HCT116 (cell line): ENCODE data around the gene FCMR. TPM values are rescaled to one million over a fixed set of nuclear protein-coding genes. Genes with fewer than 3 reads are reported as not detected.

Experiments
- ATAC-seq: fragments of 200-7000 bp; cut with Tn5 transposase; 2 replicates; pipeline ENCODE4 v1.9.1; 2020; ENCODE audit warnings: mild to moderate bottlenecking, moderate library complexity
- BruUV-seq: library from RNA; stranded (reverse); fragments of 400-500 nt; replicated peaks from 2 replicates; lab custom pipeline; 2021; lab: Mats Ljungman, UMichigan
- CTCF ChIA-PET: fragments of 300-600 bp; sonication (Branson Sonifier 250); formaldehyde crosslinking; loops from one replicate; lab custom pipeline; 2021; ENCODE audit warnings: antibody characterized with exemption; lab: Charles Lee
- POLR2A ChIA-PET: fragments of 300-600, 350-600 bp; sonication (Branson Sonifier 250); formaldehyde crosslinking; loops from one replicate; lab custom pipeline; 2021; ENCODE audit warnings: antibody characterized with exemption; lab: Charles Lee
- RAD21 ChIA-PET, 2 experiments: fragments of 300-600 bp; sonication (Branson Sonifier 250); formaldehyde crosslinking; loops; one replicate each; lab custom pipeline; 2023; ENCODE audit warnings: low total read pairs in 2 of 2; ENCODE audit not compliant: uncharacterized antibody in 2 of 2, unreplicated experiment in 2 of 2, low non-redundant PET in 1 of 2; lab: Charles Lee
- DNase-seq: peaks from one replicate; pipeline ENCODE4 v3.0.0-alpha.2; 2010; ENCODE audit warnings: low read depth, low spot score
- H2AFZ ChIP-seq: fragments of 200-600 bp; shearing (Covaris generic), sonication (generic); 2 replicates; pipeline ENCODE4 v1.6.1; 2017; ENCODE audit warnings: low read depth, mixed run types, mixed read lengths, antibody characterized with exemption, low read length; ENCODE audit not compliant: poor library complexity, severe bottlenecking
- H3K27ac ChIP-seq: 2 replicates; pipeline ENCODE4 v1.5.1; 2012; ENCODE audit warnings: low read depth, low read length
- H3K27me3 ChIP-seq: fragments of 200-600 bp; sonication (generic); 2 replicates; pipeline ENCODE4 v1.6.1; 2016; ENCODE audit warnings: mixed run types, low read length, mixed read lengths; ENCODE audit not compliant: insufficient read depth
- H3K36me3 ChIP-seq, 2 experiments: fragments of 200-500 bp in 1 of 2; fragments of 200-600 bp in 1 of 2; sonication (Bioruptor generic) in 1 of 2; sonication (generic) in 1 of 2; 2 replicates each; pipeline versions ENCODE4 v1.5.1 to v1.6.1; 2014 to 2016; ENCODE audit warnings: low read length in 2 of 2, inconsistent platforms in 1 of 2, mixed read lengths in 1 of 2, mixed run types in 1 of 2; ENCODE audit not compliant: insufficient read depth in 2 of 2, control insufficient read depth in 1 of 2
- H3K4me1 ChIP-seq, 2 experiments: fragments of 200-600 bp in 1 of 2; sonication (generic) in 1 of 2; 2 replicates each; pipeline versions ENCODE4 v1.5.1 to v1.6.1; 2012 to 2017; ENCODE audit warnings: low read length in 2 of 2, inconsistent platforms in 1 of 2, mild to moderate bottlenecking in 1 of 2, mixed read lengths in 1 of 2, mixed run types in 1 of 2, moderate library complexity in 1 of 2; ENCODE audit not compliant: insufficient read depth in 2 of 2, control insufficient read depth in 1 of 2
- H3K4me2 ChIP-seq: fragments of 200-600 bp; sonication (generic); 2 replicates; pipeline ENCODE4 v1.6.1; 2017; ENCODE audit warnings: mixed run types, low read length, mixed read lengths
- H3K4me3 ChIP-seq, 2 experiments: fragments of 200-600 bp in 1 of 2; sonication (generic) in 1 of 2; replicated peaks in 1 of 2; 2 replicates each; pipeline ENCODE4 v1.5.1; 2011 to 2016; ENCODE audit warnings: low read length in 2 of 2, control low read depth in 1 of 2, low read depth in 1 of 2, mild to moderate bottlenecking in 1 of 2, mixed read lengths in 1 of 2, mixed run types in 1 of 2
- H3K79me2 ChIP-seq: fragments of 200-600 bp; sonication (generic); 2 replicates; pipeline ENCODE4 v1.6.1; 2017; ENCODE audit warnings: mild to moderate bottlenecking, mixed run types, low read length, moderate library complexity, mixed read lengths; ENCODE audit not compliant: insufficient read depth
- H3K9ac ChIP-seq: fragments of 200-600 bp; sonication (generic); 2 replicates; pipeline ENCODE4 v1.6.1; 2016; ENCODE audit warnings: low read length, mixed read lengths
- H3K9me2 ChIP-seq: fragments of 200-600 bp; sonication (generic), shearing (Covaris generic); 2 replicates; pipeline ENCODE4 v1.6.1; 2017; ENCODE audit warnings: mixed run types, mild to moderate bottlenecking, moderate library complexity; ENCODE audit not compliant: insufficient read depth
- H3K9me3 ChIP-seq, 2 experiments: fragments of 200-500 bp in 1 of 2; fragments of 200-600 bp in 1 of 2; sonication (Bioruptor generic) in 1 of 2; sonication (generic) in 1 of 2; 2 replicates each; pipeline ENCODE4 v1.6.1; 2014 to 2017; ENCODE audit warnings: low read length in 2 of 2, mixed read lengths in 2 of 2, inconsistent platforms in 1 of 2, low read depth in 1 of 2, mild to moderate bottlenecking in 1 of 2, mixed run types in 1 of 2, moderate library complexity in 1 of 2; ENCODE audit not compliant: control insufficient read depth in 1 of 2, insufficient read depth in 1 of 2
- H4K20me1 ChIP-seq: fragments of 200-600 bp; sonication (generic), shearing (Covaris generic); 2 replicates; pipeline ENCODE4 v1.6.1; 2017; ENCODE audit warnings: mixed run types, mild to moderate bottlenecking, moderate library complexity; ENCODE audit not compliant: insufficient read depth
- CEBPB ChIP-seq: IDR thresholded peaks from 2 replicates; pipeline ENCODE4 v1.6.1; 2012; ENCODE audit warnings: low read depth
- RAD21 ChIP-seq: IDR thresholded peaks from 2 replicates; pipeline ENCODE4 v1.6.1; 2012; ENCODE audit warnings: low read depth, mild to moderate bottlenecking
- SP1 ChIP-seq: IDR thresholded peaks from 2 replicates; pipeline ENCODE4 v1.6.1; 2012; ENCODE audit warnings: low read depth
- SRF ChIP-seq: IDR thresholded peaks from 2 replicates; pipeline ENCODE4 v1.6.1; 2012; ENCODE audit warnings: low read depth
- TCF7L2 ChIP-seq: IDR thresholded peaks from 2 replicates; pipeline ENCODE4 v1.7.0; 2011; ENCODE audit warnings: borderline replicate concordance, inconsistent platforms; ENCODE audit not compliant: insufficient read depth, insufficient read length; ENCODE audit errors: extremely low read depth
- intact Hi-C: fragments of 100-400 bp; cut with micrococcal nuclease; formaldehyde crosslinking; loops from 2 replicates; pipeline ENCODE4 v1.10.0; 2022
- total RNA-seq: library from RNA; stranded (reverse); gene quantifications from one replicate; pipeline ENCODE4 v1.2.1, GENCODE V29; 2021; ENCODE audit not compliant: unreplicated experiment
- TF ChIP-seq, protein P1 (sequence below), 3 experiments: fragments of 200-600 bp in 1 of 3; sonication (generic) in 1 of 3; IDR thresholded peaks in 2 of 3; conservative IDR thresholded peaks in 1 of 3; 2 replicates each; pipeline ENCODE4 v1.5.1; 2012 to 2017; ENCODE audit warnings: low read depth in 2 of 3, low read length in 2 of 3, antibody characterized with exemption in 1 of 3, borderline replicate concordance in 1 of 3, control low read depth in 1 of 3, mild to moderate bottlenecking in 1 of 3, mixed read lengths in 1 of 3, mixed run types in 1 of 3, moderate library complexity in 1 of 3; ENCODE audit not compliant: insufficient read depth in 1 of 3

FCMR gene
- total RNA-seq, 1 experiment from 2014 or later, result 0.61 TPM

DNA sequence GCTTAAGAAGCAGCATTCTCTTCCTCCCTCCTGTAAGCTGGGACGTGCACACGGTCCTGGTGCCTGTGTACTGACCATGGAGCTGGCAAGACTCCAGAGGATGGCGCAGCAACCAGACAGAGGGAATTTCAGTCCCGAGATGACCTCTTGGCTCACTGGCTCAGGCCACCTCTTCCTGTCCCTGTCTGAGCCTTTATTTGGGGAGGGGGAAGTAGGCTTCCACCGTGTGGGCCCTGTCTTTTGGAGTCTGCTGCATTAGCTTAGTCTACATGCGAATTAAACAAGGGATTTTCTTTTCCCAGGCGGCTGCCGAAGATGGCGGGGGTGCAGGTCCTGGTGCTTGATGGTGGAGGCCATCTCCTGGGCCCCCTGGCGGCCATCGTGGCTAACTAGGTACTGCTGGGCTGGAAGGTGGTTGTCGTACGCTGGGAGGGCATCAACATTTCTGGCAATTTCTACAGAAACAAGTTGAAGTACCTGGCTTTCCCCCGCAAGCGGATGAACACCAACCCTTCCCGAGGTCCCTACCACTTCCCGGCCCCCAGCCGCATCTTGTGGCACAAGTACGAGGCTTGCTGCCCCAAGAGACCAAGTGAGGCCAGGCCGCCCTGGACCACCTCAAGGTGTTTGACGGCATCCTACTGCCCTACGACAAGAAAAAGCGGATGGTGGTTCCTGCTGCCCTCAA lies 14.3 kb downstream of the FCMR start:
- intact Hi-C loops, result no loop called here
- BruUV-seq, result no TSS peak
- Histone ChIP-seq H3K36me3 (no peaks in the 10 kb centered on the region), H3K9me2 (no peaks in the 10 kb centered on the region), H2AFZ (no peak overlapping the region), H4K20me1 (no peaks in the 10 kb centered on the region), H3K27ac (no peak overlapping the region), H3K4me1 (peaks cover 8 to 44% of the 10 kb centered on the region in 2 experiments), H3K4me3 (no peak overlapping the region), H3K9me3 (no peaks in the 10 kb centered on the region), H3K9ac (no peak overlapping the region), H3K27me3 (no peaks in the 10 kb centered on the region)
- ATAC-seq, result no peak
- RAD21 ChIA-PET, result no interaction called here
- TF ChIP-seq RAD21 (peak; percentile 34; the same call in 1 of the 2 replicates), SRF (no peak), SP1 (no peak), TCF7L2 (no peak), CEBPB (no peak)
- TF ChIP-seq, protein P1, sequence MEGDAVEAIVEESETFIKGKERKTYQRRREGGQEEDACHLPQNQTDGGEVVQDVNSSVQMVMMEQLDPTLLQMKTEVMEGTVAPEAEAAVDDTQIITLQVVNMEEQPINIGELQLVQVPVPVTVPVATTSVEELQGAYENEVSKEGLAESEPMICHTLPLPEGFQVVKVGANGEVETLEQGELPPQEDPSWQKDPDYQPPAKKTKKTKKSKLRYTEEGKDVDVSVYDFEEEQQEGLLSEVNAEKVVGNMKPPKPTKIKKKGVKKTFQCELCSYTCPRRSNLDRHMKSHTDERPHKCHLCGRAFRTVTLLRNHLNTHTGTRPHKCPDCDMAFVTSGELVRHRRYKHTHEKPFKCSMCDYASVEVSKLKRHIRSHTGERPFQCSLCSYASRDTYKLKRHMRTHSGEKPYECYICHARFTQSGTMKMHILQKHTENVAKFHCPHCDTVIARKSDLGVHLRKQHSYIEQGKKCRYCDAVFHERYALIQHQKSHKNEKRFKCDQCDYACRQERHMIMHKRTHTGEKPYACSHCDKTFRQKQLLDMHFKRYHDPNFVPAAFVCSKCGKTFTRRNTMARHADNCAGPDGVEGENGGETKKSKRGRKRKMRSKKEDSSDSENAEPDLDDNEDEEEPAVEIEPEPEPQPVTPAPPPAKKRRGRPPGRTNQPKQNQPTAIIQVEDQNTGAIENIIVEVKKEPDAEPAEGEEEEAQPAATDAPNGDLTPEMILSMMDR (IDR thresholded peaks at IDR 0.05 in 2 of 3, conservative IDR thresholded peaks at IDR 0.05 in 1 of 3; ENCODE audit: borderline replicate concordance in 1 of 3, insufficient read depth in 1 of 3, low read depth in 2 of 3, low read length in 2 of 3), result peak in 2 of 3 experiments; percentile 56 to 57; a peak in 4 of 6 replicates
- TF ChIP-seq, all 23 proteins: peak for 2
- POLR2A ChIA-PET, result no interaction called here
- no peak for DNase-seq
- no peaks in the 10 kb centered on the region for H3K79me2 ChIP-seq
- no peak overlapping the region for H3K4me2 ChIP-seq
- CTCF ChIA-PET, result no interaction called here
